Activated T-helper 1 cell treated with anti-CD3 and anti-CD28 coated beads, Interleukin-2, amount 50 U/mL, for 16 hours (primary cell): ENCODE measurements around the gene FAM186B.

Experiments
- DNase-seq, 2 donors: peaks; one replicate each; pipeline ENCODE4 v3.0.0-alpha.2; 2020; ENCODE audit warnings: low read depth in 1 of 2, low spot score in 1 of 2

Gene FAM186B

GRCh38 chr12:49577589-49578315 is 27.7 kb downstream of the FAM186B start:
- DNase-seq = no peak

DNA sequence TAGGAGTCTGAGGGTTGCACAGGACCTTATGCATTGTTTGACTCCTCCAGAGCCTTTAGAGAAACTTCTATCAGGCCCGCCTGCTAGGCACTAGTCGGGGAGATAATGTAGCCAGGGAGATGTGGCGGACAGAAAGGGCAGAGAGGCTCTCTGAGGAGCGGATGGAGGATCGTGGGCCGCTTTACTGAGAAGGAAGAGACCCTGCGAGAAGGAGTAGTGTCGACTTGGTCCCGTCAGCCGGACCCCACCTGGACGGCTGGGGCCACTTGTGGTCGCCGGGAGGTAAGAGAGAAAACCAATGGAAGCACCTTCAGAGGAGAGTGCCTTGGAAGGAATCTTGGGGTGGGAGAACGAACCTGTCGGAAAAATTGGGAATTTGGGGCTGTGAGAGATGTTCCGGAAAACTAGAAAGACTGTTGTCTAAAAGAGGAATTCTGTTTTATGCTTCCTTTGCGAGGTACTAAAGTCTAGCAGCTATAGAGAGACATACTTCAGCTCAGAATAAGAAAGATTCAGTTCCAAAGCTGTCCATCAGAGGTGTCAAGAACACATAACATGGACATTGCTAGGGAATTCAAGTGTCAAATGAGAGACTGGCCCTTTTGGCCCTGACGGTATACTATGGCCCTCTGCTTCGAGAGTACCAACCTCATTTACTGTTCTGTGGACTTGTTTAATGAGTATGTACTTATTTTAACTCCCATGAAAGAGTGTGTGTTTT is 36.8 kb downstream of the FAM186B start:
- DNase-seq = no peak

DNA sequence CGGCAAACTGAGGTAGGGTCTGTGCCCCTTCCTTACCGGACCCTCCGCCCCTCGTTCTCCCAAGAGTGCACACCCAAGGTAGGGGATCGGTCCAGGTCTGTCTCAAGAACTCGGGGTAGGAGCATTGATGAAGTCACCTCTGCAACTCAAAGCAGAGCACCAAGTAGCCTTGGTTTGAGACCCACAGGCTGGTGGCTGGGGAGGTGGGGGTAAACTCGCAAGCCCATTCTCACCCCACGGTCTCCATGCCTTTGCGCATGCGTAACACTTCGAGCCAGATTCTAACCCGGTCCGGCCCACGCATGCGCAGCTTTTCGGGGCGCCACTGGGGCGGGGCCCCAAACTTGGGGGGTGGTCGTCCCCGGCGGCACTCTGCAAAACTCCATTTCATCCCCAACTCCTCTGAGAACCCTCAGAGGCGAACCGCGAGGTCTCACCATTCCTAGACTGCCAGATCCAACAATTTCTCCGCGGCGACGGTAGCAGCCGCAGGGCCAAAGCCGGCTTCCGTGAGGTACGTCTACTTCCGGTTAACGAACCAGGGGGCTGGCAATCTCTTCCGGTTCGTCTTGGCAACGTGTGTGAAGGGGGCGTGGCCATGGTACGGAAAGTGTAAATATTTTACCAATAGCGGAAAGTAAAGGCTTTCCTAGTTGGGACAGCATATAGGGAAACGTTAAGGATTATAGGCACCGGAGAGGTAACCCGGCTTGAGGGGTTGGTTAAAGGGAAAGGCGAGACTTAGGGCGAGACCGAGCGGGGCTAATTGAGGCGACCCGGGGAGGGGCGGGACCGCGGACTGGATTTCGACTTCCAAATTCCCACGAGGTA is 37.6 kb downstream of the FAM186B start, which contains the start of gene MCRS1:
Gene MCRS1, minus strand, starts transcription at position 532 of the 831 bp plus-strand sequence. CDS start 1,411 bp downstream, outside the sequence.
- peak; percentile 75 to 81 for DNase-seq

GRCh38 chr12:49567302-49567610 is 38.2 kb downstream of the FAM186B start:
- DNase-seq = no peak

- no peak for DNase-seq
These were observed 39.1 kb downstream of the FAM186B start for GRCh38 chr12:49566361-49566760.

DNA sequence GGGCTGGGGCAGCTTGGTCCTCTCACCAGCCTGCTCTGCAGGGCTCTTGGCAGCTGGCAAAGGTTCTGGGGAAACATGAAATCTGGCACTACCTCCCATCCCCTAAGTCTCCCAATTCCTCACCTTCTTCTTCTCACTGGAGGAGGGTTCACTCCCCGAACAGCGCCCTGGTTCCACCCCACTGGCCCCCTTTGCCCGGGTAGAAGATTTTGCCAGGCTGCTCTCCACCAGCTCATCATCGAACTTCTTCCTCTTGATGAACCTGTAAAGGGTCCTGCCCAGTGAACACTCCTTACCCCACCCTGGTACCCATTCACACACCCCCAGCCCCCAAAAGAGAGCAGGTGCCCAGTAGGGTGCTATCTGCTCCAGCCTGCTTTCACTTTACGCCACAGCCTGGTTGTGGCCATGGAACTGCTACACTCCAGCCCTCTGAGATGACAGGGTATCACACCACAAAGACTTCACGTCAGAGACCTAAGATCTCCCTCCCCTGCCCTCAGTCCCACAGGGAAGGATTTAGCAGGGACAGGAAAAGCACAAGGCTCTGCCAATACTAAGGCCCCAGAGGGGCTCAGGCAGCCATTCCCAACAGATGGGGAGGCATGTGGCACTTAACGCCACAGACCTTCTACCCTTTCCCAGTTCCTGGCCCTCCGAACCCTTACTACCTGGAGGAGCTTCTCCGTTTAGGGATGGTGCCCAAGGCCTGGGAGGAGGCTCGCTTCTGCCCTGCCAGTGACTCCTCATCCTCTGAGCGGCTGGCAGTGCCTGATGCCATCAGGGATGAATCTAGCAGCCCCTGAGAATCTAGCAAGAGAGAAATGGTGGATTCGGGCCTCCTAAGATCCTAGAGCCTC is 39.8 kb downstream of the FAM186B start:
- no peak for DNase-seq

GRCh38 chr12:49564686-49565405 is 40.6 kb downstream of the FAM186B start:
- DNase-seq = no peak

DNA sequence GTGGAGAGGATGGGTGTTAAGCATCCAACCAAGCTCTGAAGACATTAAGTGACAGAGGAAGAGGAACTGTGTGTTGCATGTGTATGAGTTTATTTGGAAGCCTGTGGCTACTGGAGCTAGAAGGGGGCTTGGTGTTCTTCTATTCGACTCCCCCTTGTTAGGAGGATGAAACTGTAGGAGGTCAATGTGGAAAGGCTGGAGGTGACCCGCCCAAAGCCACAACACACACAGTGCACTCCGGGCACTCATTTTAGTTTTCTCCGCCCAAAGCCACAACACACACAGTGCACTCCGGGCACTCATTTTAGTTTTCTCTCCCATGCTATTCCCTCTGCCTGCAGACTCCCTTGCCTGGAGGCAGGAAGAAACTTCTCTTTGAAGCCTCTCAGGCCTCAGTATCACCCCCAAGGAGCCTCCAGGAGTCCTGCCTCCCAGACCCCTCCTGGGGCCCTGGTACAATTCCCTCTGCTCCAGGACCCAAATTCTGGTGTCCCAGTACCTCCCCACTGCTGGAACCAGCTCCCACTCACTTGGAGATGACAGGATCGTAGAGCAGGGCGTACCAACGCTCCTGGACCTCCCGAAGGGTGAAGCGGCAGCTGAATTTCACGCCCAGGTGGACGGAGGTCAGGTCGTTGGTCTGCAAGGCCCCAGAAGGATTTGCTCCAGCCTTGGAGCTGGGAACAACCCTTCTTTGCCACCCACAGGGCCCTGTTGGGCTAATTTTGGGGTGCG is 41.3 kb downstream of the FAM186B start:
- DNase-seq = no peak

DNA sequence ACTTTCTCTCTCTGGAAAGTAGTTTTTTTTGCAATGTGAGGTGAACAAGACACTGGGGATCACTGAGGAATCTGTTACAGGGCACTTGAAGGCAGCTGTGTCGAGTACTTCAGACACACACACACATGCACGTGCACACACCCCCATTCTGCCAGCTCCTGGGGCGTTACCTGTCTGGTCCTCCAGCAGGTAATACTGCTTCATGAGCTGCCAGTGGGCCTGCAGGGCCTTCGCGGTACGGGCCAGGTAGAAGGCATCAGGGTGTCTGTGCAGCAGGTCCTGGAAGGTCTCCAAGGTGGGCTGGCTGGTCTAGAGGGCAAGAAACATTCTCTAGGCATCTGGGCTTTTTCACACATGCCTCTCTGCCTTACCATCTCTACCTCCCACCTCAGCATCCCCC is 42.6 kb downstream of the FAM186B start:
- DNase-seq = no peak

DNA sequence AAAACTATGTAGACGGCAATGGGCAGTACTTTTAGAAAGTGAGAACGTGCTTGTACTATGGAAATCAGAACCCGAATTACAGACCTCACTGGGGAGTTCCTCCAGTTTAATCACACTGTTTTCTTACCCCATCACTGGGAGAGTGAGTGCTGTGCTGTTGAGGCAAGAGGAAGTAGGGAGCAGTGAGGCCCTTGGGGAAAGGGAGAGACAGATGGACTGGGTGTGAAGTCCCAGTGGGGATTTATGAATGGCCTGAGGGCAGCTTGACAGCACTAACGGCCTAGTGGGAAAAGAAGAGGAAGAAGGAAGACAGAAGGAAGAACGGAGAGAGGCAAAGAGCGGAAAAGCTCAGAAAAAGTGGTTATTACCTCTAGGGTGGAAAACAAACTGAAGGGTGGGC is 43.2 kb downstream of the FAM186B start:
- no peak for DNase-seq

GRCh38 chr12:49560695-49561094 is 44.7 kb downstream of the FAM186B start:
- DNase-seq = no peak

DNA sequence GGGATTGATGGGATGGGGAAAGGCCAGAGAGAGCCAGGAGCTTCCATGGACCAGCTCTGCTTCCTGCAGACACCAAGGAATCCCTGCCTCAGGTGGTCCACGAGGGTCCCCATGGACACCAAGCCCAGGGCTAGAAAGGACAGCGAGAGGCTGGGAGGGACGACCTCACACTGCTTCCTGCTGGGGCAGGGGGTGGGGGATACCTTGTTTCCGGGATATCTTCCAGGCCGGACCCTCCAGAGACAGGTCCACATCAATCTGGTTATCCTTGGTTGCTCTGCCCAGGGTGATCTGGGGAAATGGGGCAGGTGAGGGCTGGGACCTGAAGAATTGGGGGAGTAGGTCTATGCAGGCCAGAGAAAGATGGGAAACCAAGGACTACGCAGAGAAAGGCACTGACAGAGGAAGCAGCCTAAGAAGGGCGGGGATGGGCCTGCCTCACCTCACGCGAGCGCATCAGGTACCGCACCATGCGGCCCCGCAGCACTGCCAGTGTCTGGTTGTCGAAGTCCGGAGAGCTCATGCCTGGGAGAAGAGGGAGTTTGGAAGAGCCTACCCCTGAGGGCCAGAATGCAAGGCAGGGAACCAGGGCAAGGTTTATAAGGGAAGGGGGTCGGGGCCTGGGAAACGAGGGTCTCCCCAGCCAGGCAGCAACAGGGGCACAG is 46.3 kb downstream of the FAM186B start:
- no peak for DNase-seq

GRCh38 chr12:49558526-49558925 is 46.9 kb downstream of the FAM186B start:
- no peak for DNase-seq

GRCh38 chr12:49557917-49558215 is 47.6 kb downstream of the FAM186B start:
- DNase-seq = no peak

- no peak for DNase-seq
These were observed 48.1 kb downstream of the FAM186B start for GRCh38 chr12:49557187-49557916.

DNA sequence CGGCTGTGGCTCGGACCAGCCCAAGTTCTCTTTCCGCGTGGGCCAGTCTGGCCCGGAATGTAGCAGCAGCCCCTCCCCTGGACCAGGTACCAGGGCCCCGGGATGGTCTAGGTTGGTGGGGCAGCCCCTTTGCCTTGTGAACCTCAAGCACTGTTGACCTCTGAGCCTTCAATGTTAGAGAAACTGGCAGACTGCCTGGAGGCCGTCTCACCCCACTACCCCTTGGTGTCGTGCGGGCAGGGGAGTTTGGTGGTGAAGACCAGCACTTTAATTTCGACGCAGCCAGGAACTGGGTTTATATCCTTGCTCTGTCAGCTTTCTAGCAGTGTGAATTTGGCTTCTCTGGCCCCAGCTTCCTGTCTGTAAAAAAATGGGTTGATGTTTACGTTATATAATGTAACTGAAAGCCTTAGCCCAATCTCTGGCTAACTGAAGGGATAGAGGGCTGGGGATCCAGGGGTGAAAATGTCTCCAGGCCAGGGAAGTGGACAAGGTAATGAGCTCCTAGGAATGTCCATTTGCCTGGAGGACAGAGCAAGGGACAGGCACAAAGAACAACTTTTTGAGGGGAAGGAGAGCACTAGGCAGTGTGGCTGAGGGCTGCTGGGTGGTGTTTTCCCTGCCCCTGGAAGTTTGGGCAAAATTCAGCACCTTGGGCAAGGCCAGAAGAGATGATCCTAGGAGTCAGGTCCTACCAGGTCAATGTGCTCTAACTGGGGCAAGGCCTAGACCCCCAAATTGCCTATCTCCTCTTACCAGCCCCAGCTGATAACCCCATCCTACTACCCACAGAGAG is 48.9 kb downstream of the FAM186B start:
- DNase-seq = no peak

DNA sequence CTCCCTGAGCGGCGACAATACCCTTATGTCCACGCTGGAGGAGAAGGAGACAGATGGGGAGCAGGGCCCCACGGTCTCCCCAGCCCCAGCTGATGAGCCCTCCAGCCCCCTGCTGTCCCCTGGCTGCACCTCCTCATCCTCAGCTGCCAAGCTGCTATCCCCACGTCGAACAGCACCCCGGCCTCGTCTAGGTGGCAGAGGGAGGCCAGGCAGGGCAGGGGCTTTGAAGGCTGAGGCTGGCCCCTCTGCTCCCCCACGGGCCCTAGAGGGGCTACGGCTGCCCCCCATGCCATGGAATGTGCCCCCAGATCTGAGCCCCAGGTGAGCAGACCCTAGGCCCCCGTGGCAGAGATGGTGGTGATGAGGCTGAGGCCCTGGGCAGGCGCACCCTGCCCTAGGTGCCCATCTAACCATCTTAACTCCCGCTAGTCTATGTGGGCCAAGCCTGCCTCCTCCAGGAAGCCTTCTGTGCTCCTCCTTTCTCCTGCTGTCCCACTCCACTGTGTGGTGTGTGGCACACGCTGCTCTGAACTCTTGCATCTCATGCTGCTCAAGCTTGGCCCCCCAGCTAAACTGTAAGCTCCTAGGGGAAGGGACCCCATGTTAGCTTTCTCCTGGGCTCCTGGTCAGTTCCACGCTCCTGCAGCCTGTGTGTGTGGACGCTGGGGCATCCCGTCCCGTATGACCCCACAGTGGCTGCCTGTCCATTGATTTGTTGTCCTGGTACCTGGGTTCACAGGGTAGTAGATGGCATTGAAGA is 49.6 kb downstream of the FAM186B start:
- no peak for DNase-seq
